ENCODE measurements around the gene TMEM252. TPM values are rescaled to one million over a fixed set of nuclear protein-coding genes. Genes with fewer than 3 reads are reported as not detected.
A peak's percentile ranks its signal among the peaks of the same experiment; 100 is the strongest.

Gene TMEM252
- total and polyA plus RNA-seq, 2 donors (not counting 1 experiment from before 2014, with no cell fraction given), result not detected

GRCh38 chr9:68546596-68547390 is 6.1 kb upstream of the TMEM252 start:
- Histone ChIP-seq H2AFZ (ENCODE audit: insufficient read depth, low read depth, low read length, poor library complexity, severe bottlenecking) (peak overlapping the region; percentile 68), H3K4me3 (ENCODE audit: control extremely low read depth in 1 of 5, extremely low read depth in 1 of 5, insufficient read depth in 1 of 5, low read depth in 2 of 5, low read length in 4 of 5) (peak overlapping the region in 4 of 5 experiments; percentile 10 to 47 (median 16)), H3K4me2 (replicated peaks; ENCODE audit: low read depth, low read length, poor library complexity, severe bottlenecking) (peak overlapping the region; percentile 66), H3K79me2 (ENCODE audit: control insufficient read depth, insufficient read depth, low read length) (no peaks in the 10 kb centered on the region), H3K4me1 (ENCODE audit: control insufficient read depth in 2 of 2, insufficient read depth in 2 of 2, low read length in 2 of 2) (peaks cover 30% of the 10 kb centered on the region in 2 donors), H4K20me1 (ENCODE audit: control insufficient read depth, insufficient read depth, low read length, poor library complexity, severe bottlenecking) (no peaks in the 10 kb centered on the region), H3K27me3 (replicated peaks in 1 of 4; ENCODE audit: control extremely low read depth in 1 of 4, control insufficient read depth in 3 of 4, insufficient read depth in 4 of 4, low read length in 3 of 4) (no peaks in the 10 kb centered on the region), H3K27ac (ENCODE audit: low read length in 2 of 2) (peak overlapping the region; percentile 56 to 72), H3K36me3 (replicated peaks in 1 of 2; ENCODE audit: control extremely low read depth in 1 of 2, control insufficient read depth in 1 of 2, extremely low read depth in 1 of 2, insufficient read depth in 2 of 2, low read length in 1 of 2) (no peaks in the 10 kb centered on the region), H3K9me3 (ENCODE audit: control extremely low read depth in 1 of 3, control insufficient read depth in 2 of 3, insufficient read depth in 1 of 3, low read length in 2 of 3) (no peaks in the 10 kb centered on the region), H3K9ac (ENCODE audit: low read length) (peak overlapping the region; percentile 33)
- TF ChIP-seq, protein P1, sequence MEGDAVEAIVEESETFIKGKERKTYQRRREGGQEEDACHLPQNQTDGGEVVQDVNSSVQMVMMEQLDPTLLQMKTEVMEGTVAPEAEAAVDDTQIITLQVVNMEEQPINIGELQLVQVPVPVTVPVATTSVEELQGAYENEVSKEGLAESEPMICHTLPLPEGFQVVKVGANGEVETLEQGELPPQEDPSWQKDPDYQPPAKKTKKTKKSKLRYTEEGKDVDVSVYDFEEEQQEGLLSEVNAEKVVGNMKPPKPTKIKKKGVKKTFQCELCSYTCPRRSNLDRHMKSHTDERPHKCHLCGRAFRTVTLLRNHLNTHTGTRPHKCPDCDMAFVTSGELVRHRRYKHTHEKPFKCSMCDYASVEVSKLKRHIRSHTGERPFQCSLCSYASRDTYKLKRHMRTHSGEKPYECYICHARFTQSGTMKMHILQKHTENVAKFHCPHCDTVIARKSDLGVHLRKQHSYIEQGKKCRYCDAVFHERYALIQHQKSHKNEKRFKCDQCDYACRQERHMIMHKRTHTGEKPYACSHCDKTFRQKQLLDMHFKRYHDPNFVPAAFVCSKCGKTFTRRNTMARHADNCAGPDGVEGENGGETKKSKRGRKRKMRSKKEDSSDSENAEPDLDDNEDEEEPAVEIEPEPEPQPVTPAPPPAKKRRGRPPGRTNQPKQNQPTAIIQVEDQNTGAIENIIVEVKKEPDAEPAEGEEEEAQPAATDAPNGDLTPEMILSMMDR (IDR thresholded peaks at IDR 0.05), result no peak
- no peak for TF ChIP-seq EZH2 (IDR thresholded peaks at IDR 0.05; ENCODE audit: borderline replicate concordance, insufficient read depth, low read depth, low read length, poor library complexity, severe bottlenecking)
- 5% methylated on average over 5 of the region's 6 CpGs for WGBS (ENCODE audit: insufficient coverage)
- peak overlapping the region; percentile 76 for H3K4me3 Mint-ChIP-seq
- DNase-seq (peak; percentile 67), ATAC-seq (ENCODE audit: low read depth) (peak; percentile 82)
- ChIA-PET POLR2A (no interaction called here), CTCF (interaction anchor here (0.9 to 1.3 kb wide), 4 partner anchors 10 to 36 kb away, joined by 3 to 6 read pairs (median 4); no protein-coding TSS in a partner anchor)
- H3K27ac Mint-ChIP-seq, result peak overlapping the region; percentile 80
- no peaks in the 10 kb centered on the region for H3K9me3 Mint-ChIP-seq (ENCODE audit: insufficient read depth)
- intact Hi-C loops (cut with micrococcal nuclease), result loop anchor here (5.0 kb wide), 1 partner anchor 39 kb away; no protein-coding TSS in a partner anchor
- peaks cover 42% of the 10 kb centered on the region for H3K4me1 Mint-ChIP-seq
- no peaks in the 10 kb centered on the region for H3K27me3 Mint-ChIP-seq
